Hindlimb muscle (tissue), 1 donor: ENCODE results near the gene LAMTOR3. TPM values are rescaled to one million over a fixed set of nuclear protein-coding genes. Genes with fewer than 3 reads are reported as not detected.
"Not testable (repeated sequence)": the region's sequence is repeated elsewhere in the genome, so short reads cannot be mapped to it uniquely, and the experiment has no call there.

ENCODE experiments used
- DNase-seq: peaks from one replicate; pipeline ENCODE4 v3.0.0-alpha.2; 2013
- polyA plus RNA-seq: library from polyadenylated mRNA; unstranded; fragments of 120-200 nt; gene quantifications from one replicate; pipeline ENCODE4 v1.2.1, GENCODE V29; 2013; ENCODE audit not compliant: insufficient read length

The LAMTOR3 gene
- polyA plus RNA-seq, 1 donor: 27.9 TPM

DNA sequence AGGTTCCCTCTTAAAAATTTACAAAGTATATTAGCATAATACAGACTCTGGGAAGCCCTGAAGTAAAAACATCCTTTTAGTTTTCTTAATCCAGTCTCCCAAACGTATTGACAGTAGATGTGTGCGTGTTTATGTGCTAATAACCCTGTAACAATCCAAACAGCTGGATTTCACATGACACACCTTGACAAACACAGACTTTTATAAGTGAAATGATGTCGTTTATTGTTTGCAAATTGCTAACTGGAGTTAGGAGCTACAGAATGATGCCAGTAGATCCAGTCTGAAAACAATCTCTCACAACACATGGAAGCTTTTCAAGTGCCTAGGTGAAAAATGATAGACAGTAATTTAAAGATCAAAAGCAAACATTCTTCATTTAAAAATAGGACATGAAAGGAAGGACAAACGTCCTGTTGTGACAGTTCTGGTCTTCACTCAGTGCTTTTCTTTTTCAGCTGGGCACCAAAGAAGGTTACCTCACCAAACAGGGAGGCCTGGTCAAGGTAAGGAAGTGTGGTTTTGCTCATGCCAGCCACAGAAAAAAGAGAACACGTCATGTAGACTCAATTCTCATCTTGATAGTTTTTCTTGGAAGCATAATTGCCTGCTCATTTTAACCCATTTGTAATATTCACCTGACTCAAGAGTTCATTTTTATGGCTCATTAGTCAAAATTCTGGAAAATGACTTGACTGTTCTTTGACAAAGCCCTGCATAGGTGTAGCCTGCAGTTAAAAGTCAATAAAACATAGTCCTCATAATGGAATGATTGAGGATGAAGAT, 32.9 kb downstream of the LAMTOR3 start:
- DNase-seq: no peak

DNA sequence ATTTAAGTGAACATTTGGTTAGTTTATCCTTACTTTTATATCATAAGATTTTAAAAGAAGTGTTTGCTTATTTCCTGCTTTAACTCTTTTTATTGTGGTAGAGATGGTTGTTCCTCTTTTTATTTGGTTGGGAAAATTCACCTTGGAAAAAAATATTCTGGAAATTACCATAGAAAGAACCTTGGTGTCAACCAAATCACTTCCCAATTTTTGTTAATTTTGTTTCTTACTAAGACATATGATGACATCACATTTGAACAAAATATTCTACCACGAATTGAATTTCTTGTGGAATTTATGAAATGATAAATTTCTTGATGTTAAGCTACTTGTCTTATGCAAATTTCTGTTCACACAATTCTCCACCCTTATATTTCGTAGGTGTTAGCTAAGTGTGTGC, 33.7 kb downstream of the LAMTOR3 start:
- no peak for DNase-seq

DNA sequence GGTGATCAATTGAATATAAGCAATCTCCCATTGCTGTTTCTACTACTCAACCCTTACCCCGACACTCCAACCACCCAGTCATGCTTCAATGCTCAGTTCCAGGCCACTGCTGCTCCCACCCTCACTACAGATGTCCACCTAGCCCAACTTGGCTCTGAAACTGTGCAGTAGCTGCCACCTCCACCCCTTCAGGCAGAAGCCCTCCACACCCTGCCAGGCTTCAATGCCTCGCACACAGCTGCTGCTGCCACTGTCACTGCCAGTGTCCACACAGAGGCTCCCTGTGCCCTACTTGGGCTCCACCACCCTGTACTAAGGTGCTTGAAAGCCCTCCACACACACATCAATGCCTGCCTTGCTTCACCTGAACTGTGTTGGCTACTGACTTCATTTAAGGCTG, 34.6 kb downstream of the LAMTOR3 start:
- DNase-seq: no peak

DNA sequence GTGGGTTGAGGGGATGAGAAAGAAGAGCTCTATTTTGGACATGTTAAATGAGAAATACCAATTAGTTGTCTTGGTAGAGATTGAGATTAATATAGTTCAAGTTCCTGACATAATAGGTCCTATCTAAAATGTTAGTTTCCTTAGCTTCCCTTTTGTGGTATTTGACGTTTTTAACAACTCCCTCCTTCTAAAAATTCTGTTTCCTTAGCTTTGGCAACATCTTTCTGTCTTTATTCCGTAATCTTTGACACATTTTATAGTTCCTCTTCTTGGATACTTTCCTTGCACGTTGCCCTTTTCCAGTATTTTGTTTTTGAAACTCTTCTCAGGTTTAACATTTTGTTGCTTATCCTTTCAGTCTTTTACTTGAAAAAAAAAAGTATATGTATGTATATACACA, 36.9 kb downstream of the LAMTOR3 start:
- no peak for DNase-seq

DNA sequence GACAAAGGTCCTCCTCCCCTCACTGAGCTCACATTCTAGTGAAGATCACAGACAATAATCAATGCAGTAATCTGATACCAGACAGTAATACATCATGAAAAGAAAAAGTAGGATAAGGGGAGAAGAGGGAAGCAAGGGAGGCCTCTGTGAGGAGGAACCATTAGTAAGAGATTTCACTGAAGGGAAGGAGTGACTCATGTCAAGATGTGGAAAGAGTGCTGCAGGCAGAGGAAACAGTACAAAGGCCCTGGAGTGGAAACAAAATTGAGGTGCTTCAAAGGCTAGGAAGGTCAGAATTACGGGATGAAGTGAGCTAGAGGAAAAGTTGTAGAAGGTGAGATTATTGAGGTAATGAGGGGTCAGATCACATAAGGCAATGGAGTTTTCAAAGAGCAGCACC, 38.1 kb downstream of the LAMTOR3 start:
- DNase-seq: peak; percentile 13

DNA sequence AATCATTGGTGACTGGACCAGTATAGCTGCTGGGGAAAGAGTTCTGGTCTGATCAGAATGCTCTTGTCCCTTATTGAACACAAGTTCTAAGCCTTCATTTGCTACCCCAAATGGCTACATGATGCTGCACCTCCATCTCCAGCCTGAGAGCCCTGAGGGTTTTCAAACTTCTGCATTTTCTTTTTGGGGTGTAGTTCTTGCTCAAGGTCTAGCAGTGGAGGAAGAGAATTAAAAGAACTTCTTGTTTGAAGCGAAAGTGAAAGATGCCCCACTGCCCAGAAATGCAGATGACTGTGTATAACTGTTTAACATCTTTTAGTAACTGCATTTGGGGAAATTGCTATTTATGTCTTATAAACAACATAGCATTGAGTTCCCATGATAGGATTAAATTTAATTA, 38.5 kb downstream of the LAMTOR3 start:
- no peak for DNase-seq

DNA sequence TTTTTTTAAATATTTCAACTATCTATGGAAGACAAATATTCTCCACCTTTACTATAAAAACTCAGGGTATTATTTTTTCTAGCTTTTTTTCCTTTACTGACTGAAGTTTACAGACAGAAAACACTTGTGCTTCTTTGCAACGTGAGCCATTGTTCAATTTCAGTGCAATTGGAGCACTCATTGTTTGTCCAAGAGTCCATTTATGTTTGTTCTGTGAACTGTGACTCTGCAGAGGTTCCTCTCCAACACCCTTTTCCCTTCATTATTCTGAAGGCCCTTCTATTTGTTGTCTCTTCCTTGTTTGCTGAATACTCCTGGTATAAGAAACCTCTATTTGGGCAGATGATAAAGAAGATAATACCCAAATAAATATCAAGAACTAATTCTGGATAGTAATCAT, 40.2 kb downstream of the LAMTOR3 start:
- DNase-seq: no peak

DNA sequence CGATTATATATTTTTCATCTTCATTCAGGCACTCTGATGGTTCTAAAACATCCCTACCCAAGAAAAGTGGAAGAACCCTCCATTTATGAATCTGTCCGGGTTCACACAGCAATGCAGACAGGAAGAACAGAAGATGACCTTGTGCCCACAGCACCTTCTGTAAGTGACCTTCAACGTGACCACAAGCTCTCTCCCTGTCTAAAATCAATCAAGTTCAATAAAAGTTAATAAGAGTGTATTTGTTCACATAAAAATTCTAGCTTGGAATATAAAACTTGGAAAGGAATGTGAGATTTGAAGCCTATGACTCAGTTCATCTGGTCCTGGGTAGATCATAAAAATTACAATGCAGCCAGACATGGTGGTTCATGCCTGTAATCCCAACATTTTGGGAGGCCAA, 41.0 kb downstream of the LAMTOR3 start:
- DNase-seq: no peak

DNA sequence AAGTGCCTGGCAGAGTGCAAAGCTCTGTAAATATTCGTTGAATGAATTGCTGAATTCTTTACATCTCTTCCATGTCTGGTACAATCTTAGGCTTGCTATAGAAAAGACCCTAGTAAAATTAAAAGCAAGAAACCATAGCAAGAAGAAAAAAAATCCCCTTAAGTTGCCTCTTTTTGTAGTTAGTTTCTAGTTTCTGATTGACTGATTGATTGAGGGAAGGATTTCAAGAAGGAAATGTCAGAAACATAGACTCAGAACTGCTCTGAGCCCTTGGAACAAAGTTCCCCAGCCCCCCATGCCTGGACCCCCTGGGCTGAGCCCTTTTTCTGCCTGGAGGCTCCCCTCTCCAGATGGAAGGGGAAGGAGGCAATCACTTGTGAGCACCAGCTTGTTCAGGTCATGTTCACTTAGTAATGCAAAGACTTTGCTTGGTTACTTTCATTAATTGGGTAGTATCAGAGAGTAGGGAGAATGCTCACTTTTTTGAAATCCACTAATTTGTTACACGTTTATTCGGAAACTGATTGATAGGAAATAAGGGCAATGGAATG, 42.0 kb downstream of the LAMTOR3 start:
- no peak for DNase-seq

DNA sequence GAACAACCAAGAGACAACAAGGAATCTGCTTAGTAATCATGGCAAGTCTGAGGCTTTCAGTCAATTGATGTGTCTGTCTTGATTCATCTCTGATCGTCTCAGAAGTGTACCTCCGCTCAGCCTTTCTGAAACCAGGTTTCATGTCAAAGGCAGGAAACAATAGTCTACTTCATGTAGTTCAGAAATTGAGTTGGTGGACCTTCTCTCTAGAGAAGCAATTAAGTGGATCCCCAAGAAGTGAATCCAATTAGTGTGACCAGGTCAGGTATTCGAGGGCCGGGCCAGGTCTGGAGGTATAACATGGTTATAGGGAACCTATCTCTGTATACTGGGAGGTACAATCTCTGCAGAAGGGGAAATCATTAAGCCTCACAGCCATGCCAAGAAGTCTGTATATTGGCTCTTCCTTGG, 45.6 kb downstream of the LAMTOR3 start:
- DNase-seq: no peak

DNA sequence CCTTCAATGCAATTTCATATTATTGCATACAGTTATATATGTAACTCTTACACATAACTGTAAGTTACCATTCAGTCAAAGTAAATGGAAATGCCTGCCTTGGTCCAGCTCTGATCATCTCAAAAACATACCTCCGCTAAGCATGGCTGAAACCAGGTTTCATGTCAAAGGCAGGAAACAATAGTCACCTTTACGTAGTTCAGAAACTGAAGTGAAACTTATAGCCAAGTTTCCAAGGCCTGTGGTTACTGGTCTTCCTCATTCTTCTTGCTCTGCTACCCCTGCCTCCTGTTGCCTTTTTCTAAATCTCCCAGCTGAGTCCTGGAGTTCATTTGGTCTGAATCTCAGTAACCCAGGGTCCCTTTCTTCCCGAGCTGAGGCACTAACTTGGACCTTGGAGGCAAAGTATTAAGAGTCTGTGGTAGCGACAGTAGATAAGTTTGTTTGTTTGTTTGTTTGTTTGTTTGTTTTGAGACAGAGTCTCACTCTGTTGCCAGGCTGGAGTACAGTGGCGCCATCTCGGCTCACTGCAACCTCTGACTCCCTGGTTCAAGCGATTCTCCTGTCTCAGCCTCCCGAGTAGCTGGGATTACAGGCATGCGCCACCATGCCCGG, 46.8 kb downstream of the LAMTOR3 start:
- no peak for DNase-seq

DNA sequence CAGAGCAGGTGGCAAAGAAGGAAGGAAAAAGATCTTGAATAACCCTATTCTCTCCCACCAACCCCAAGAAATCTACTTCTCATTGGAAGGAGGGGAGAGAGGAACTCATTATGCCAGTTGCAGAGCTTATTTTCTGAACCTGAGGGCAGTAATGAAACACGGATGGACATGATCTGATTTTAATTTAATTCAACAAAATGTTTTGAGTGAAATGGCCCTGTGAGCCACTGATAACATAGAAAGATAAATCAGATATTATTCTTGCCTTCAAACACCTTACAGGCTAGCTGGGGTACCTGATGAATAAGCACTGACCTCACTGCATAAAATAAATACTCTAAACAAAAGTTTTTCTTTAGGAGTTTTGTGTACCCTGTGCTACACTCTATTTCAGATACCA, 47.3 kb downstream of the LAMTOR3 start:
- DNase-seq: no peak

DNA sequence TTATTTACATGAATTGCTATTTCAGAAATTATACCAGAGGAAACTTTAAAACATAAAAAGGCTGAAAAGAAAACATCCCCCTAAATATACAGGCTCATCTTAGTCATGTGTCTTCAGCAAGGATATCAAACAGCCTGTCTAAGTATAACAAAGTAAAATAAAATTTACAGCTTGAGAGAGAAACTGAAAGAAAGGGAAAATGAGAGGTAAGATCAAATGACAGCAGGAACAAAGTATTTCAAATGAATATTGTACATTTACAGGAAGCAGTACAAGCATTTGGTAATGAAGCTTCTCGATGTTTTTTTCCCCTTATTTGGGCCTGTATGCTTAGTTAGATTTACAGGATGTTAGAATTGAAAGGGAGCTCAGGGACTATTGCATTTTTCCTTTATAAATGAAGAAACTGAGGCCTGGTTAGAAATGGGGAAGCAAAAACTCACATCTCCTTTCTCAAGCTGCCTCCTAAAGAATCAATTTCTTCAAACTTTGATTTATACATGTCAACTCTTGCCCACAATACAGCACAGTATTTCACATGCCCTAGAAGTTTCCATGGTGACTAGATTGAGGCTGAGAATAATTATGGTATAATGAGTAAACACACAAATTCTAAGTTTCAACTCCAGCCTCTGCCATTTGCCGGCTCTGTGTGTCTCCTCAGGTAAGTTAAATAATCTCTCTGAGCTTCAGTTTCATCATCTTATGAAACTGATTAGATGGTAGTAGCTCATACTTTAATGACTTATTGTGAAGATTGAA, 48.3 kb downstream of the LAMTOR3 start:
- no peak for DNase-seq

DNA sequence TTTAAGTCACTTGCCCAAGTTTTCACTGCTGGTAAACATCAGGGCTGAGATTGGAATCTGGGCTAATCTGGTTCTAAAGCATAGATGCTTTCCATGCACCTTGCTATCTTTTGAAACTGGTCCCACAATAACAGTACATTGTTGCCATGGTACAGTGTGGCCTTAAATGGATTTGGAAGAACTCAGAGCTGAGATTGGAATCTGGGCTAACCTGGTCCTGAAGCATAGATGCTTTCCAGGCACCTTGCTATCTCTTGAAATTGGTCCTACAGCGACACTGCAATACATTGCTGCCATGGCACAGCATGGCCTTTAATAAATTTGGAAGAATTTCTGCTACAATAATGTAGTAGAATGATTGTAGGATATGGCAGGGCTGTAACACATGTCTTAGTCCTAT, 49.0 kb downstream of the LAMTOR3 start:
- no peak for DNase-seq

DNA sequence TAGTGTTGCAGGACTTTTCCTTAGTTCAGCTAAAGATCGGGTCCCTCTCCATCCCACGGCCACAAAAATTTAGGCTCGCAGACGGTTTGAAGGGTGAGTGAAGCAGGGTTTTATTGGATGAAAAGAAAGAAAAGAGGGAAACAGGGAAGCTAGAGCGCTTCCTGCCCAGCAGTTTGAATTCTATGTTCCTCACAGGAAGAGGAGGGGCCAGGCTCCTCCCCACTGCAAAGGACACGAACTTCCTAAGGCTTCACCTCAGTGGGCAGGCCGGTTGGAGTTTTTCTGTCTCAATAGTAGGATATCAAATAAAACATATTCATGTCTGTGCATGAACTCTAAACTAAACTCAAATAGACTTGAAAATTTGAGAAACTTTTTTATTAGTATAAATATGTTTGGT, 50.2 kb downstream of the LAMTOR3 start:
- no peak for DNase-seq

DNA sequence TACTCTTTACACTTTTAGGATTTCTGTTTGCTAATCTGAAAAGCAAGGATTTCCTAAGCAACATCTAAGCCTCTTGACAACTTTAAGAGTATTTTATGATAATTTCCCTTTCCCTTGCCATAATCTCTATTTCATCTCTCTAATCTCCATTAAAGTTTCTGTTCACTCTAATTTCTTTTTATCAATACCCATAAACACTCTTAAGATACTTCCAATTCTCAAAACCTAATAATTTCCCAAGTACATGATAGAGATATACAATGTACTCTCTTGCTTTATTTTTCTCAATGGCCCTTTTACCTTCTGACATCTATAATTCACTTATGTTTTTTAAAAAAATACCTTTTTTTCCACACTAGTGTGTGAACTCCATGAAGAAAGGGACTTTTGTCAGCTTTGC, 50.8 kb downstream of the LAMTOR3 start:
- DNase-seq: no peak

DNA sequence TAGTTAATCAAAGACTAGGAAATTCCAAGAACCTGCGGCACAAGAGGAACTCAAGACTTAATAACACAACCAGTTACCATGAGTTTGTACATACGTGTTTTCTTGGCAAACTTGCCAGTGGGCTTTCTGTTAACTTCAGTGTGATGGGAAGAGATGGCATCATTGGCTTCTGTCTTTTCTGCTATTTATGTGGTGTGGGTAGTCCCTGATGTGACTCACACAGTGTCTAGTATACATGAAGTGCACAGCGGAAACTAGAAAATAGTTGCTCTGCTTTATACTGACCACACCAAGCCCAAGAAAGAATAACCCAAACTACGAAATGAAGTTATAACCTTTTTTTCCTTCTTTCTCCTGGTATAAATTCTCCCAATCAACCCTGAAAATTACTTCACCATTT, 53.1 kb downstream of the LAMTOR3 start:
- no peak for DNase-seq

DNA sequence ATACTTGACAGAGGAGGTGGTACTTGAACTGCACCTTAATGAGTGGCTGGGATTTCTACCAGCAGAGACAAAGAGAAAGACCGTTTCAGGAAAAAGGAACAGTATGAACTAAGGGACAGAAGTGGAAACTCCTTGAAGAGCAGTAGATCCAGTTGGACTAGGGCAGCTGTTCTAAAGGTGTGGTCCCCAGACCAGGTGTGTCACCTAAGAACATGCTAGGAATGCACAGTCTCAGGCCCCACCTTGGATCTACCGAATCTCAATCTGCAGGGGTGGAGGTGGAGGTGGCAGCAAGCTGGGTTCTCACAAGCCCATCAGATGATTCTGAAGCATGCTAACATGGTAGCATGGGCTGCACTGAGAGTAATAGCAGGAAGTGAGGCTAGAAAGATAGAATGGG, 55.3 kb downstream of the LAMTOR3 start:
- DNase-seq: no peak

DNA sequence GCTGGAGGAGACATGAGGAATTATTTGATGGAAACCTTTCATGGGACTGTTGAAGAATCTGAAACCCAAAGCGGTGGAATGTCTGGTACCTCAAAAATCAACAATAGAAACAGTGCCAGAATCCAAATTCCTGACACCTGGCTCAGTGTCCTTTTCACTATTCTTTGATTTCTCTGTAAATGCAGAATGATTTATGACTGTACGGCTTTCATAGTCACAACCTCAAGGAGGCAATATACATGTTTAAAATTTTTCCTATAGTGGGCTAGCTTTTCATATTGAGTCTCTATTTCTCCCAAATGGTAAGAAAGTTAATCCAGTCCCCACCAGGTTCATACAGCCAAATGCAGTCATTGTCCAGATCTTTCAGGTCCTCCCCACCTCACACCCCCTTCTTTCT, 58.3 kb downstream of the LAMTOR3 start:
- DNase-seq: no peak

DNA sequence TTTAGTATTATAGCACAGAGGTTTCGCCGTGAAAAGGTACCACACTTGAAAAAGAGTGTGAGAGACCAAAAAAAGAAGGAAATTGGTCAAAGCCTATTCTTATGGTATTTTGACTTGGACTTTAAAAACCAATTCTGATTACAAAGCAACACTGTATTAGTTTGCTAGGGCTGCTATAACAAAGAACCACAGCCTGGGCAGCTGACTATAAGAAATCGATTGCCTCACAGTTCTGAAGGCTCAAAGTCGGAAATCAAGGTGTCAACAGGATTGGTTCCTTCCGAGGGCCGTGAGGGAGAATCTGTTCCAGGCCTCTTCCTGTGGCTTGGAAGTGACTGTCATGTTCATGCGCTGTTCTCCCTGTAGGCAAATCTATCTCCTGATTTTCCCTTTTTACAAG, 59.7 kb downstream of the LAMTOR3 start:
- DNase-seq: no peak

DNA sequence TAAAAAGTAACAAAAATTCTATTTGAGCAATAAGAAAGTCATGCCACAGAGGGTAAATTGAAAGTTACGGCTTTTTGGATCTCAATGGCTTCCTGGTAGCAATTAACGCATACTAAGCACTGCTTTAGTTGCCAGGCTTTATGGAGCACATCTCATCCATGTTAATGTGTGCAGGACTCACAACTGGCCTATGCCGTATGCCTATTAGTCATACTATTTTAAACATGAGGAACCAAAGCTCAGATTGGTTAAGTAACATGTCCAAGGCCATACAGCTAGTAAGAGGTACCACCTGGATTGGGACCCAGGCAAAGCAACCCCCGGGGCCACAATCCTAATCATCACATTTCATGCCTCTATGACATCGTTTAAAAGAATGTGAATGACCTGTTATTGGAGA, 60.5 kb downstream of the LAMTOR3 start:
- no peak for DNase-seq

DNA sequence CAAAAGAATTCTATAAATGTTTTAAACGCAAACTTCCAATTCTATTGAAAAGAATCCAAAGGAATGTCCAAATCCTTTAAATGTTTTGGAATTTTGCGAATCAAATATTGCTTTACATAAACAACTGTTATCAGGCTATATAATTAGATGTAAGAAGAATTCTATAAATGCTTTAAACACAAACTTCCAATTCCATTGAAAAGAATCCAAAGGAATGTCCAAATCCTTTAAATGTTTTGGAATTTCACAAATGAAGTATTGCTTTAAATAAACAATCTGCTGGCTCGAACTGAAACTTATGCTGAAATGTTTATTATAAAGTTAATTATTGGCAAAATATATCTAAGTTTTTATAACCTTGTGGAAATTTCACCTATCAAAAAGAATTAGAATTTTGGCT, 61.5 kb downstream of the LAMTOR3 start:
- DNase-seq: no peak

DNA sequence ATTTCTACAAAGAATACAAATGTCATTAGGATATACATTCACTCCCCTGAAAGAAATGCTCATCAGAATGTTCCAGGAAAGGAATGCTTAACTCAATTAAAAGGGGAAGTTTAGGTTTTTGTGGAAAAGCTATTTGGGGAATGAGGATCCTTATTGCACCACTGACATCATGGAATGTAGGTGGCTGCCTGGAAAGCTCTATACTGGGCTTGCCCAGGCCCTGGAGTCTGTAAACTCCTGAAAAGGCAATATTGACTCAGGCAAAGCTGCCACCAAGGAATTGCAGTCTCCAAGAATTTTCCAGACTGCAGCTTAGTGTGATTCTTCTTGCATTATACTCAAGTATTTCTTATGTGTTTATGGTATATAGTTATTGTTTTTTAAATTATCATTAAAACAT, 61.9 kb downstream of the LAMTOR3 start:
- DNase-seq: no peak

DNA sequence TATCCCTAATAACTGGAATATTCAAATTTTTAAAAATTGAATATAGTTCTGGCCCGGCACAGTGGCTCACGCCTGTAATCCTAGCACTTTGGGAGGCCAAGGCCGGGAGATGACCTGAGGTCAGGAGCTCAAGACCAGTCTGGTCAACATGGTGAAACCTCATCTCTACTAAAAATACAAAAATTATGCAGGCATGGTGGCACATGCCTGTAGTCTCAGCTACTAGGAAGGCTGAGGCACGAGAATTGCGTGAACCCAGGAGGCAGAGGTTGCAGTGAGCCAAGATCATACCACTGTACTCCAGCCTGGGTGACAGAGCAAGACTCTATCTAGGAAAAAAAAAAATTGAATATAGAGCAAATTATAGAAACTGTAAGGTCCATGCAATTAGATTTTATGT, 64.2 kb downstream of the LAMTOR3 start:
- DNase-seq: not testable (repeated sequence)
